K562 (cell line): Measurements from ENCODE around the gene BCKDHB. TPM values are rescaled to one million over a fixed set of nuclear protein-coding genes. Genes with fewer than 3 reads are reported as not detected.

ENCODE experiments used
- ATAC-seq: fragments of 200-7000 bp; cut with Tn5 transposase; 3 replicates; pipeline ENCODE4 v1.9.1; 2020; ENCODE audit warnings: moderate library complexity
- BruUV-seq: library from RNA; stranded (reverse); fragments of 400-500 nt; replicated peaks from 2 replicates; lab custom pipeline; 2021; lab: Mats Ljungman, UMichigan
- CTCF ChIA-PET: fragments of 300-600 bp; formaldehyde crosslinking; extraction: SDS; loops from one replicate; lab custom pipeline; 2021; ENCODE audit warnings: low intra/inter-chr PET ratio; lab: Yijun Ruan, JAX
- POLR2A ChIA-PET: fragments of 300-600, 350-650 bp; sonication (Branson Sonifier 250); formaldehyde crosslinking; extraction: SDS; loops from one replicate; lab custom pipeline; 2021; ENCODE audit warnings: antibody characterized with exemption, inconsistent platforms; lab: Yijun Ruan, JAX
- DNase-seq, 4 experiments: peaks; one replicate each; pipeline versions ENCODE4 v3.0.0 to v3.0.0-alpha.2; 2011 to 2018; ENCODE audit warnings: low spot score in 3 of 4, mixed read lengths in 3 of 4; ENCODE audit errors: extremely low read depth in 1 of 4
- FAIRE-seq: peaks from 2 replicates; lab custom pipeline; 2011; peaks lifted over from hg19 to GRCh38; lab: Jason Lieb, UNC
- H2AFZ ChIP-seq: 2 replicates; pipeline ENCODE4 v1.6.0; 2011; ENCODE audit warnings: low read depth, low read length, control low read depth, inconsistent platforms
- H3K27ac ChIP-seq: fragments of 200-600 bp; 3 replicates; pipeline ENCODE4 v1.8.0; 2011; ENCODE audit warnings: low read depth, mild to moderate bottlenecking, control low read depth, inconsistent platforms, low read length, moderate library complexity, mixed read lengths; ENCODE audit errors: extremely low read depth
- H3K27me3 ChIP-seq, 2 experiments: fragments of 300-600 bp in 1 of 2; 2 replicates in 1 of 2; 3 replicates in 1 of 2; pipeline versions ENCODE4 v1.6.0 to v1.8.0; 2011; ENCODE audit warnings: inconsistent platforms in 2 of 2, low read length in 2 of 2, mild to moderate bottlenecking in 1 of 2, mixed read lengths in 1 of 2, moderate library complexity in 1 of 2; ENCODE audit not compliant: control insufficient read depth in 2 of 2, insufficient read depth in 2 of 2
- H3K36me3 ChIP-seq: fragments of 300-600 bp; 3 replicates; pipeline ENCODE4 v1.8.0; 2011; ENCODE audit warnings: mild to moderate bottlenecking, low read length, inconsistent platforms; ENCODE audit not compliant: control insufficient read depth, insufficient read depth
- H3K4me1 ChIP-seq, 2 experiments: fragments of 200-600 bp in 1 of 2; replicated peaks in 1 of 2; 2 replicates in 1 of 2; 3 replicates in 1 of 2; pipeline versions ENCODE4 v1.5.1 to v1.8.0; 2011; ENCODE audit warnings: inconsistent platforms in 2 of 2, low read length in 2 of 2, mild to moderate bottlenecking in 1 of 2, mixed read lengths in 1 of 2, moderate library complexity in 1 of 2; ENCODE audit not compliant: control insufficient read depth in 2 of 2, insufficient read depth in 2 of 2
- H3K4me2 ChIP-seq: 2 replicates; pipeline ENCODE4 v1.6.1; 2011; ENCODE audit warnings: low read length, control low read depth, inconsistent platforms, mixed read lengths; ENCODE audit not compliant: insufficient read depth
- H3K4me3 ChIP-seq: fragments of 200-600 bp; sonication (generic), shearing (Covaris generic); 2 replicates; pipeline ENCODE4 v1.5.1; 2016; ENCODE audit warnings: control low read depth, inconsistent platforms
- H3K79me2 ChIP-seq: fragments of 200-600 bp; 3 replicates; pipeline ENCODE4 v1.8.0; 2011; ENCODE audit warnings: low read length, inconsistent platforms; ENCODE audit not compliant: control insufficient read depth, insufficient read depth
- H3K9ac ChIP-seq, 2 experiments: 2 replicates each; pipeline versions ENCODE4 v1.6.0 to v1.6.1; 2011; ENCODE audit warnings: low read depth in 2 of 2, low read length in 2 of 2, control low read depth in 1 of 2, inconsistent platforms in 1 of 2, mild to moderate bottlenecking in 1 of 2, mixed read lengths in 1 of 2; ENCODE audit not compliant: insufficient read depth in 1 of 2
- H3K9me1 ChIP-seq: one replicate; pipeline ENCODE4 v1.6.0; 2011; ENCODE audit warnings: inconsistent platforms, mild to moderate bottlenecking, low read length, moderate library complexity; ENCODE audit not compliant: control insufficient read depth, insufficient read depth
- H3K9me3 ChIP-seq: replicated peaks from 2 replicates; pipeline ENCODE4 v1.5.1; 2011; ENCODE audit warnings: low read depth, low read length, inconsistent platforms; ENCODE audit not compliant: control insufficient read depth, insufficient read depth
- H4K20me1 ChIP-seq: replicated peaks from 2 replicates; pipeline ENCODE4 v1.6.1; 2011; ENCODE audit warnings: low read length, inconsistent platforms, mixed read lengths; ENCODE audit not compliant: control insufficient read depth, insufficient read depth
- BCL6 ChIP-seq: fragments of 250-450 bp; sonication (Bioruptor Pico); IDR thresholded peaks from 2 replicates; pipeline ENCODE4 v1.4.0; 2020
- DMBX1 ChIP-seq: fragments of 250-450 bp; sonication (Bioruptor Pico); IDR thresholded peaks from 2 replicates; pipeline ENCODE4 v1.8.0; 2022; ENCODE audit warnings: inconsistent platforms, mild to moderate bottlenecking, moderate library complexity, borderline replicate concordance
- ILF3 ChIP-seq: fragments of 450-650 bp; IDR thresholded peaks from 2 replicates; pipeline ENCODE4 v1.6.1; 2018; ENCODE audit warnings: antibody characterized with exemption, mild to moderate bottlenecking, moderate library complexity, borderline replicate concordance
- MCM5 ChIP-seq: fragments of 450-650 bp; IDR thresholded peaks from 2 replicates; pipeline ENCODE4 v1.6.1; 2016; ENCODE audit warnings: low read depth
- MEIS2 ChIP-seq: fragments of 450-650 bp; IDR thresholded peaks from 2 replicates; pipeline ENCODE4 v1.6.1; 2014; ENCODE audit warnings: mild to moderate bottlenecking; ENCODE audit not compliant: partially characterized antibody
- NFYB ChIP-seq: IDR thresholded peaks from 2 replicates; pipeline ENCODE4 v1.6.1; 2011; ENCODE audit warnings: mild to moderate bottlenecking, moderate library complexity; ENCODE audit not compliant: insufficient read length; ENCODE audit errors: extremely low read depth
- PHF21A ChIP-seq: fragments of 450-650 bp; IDR thresholded peaks from 2 replicates; pipeline ENCODE4 v1.6.1; 2017; ENCODE audit warnings: low read depth, borderline replicate concordance
- PML ChIP-seq: IDR thresholded peaks from 2 replicates; pipeline ENCODE4 v1.6.1; 2012; ENCODE audit warnings: low read length, inconsistent platforms
- SPI1 ChIP-seq: IDR thresholded peaks from 2 replicates; pipeline ENCODE4 v1.6.1; 2011; ENCODE audit warnings: low read depth, low read length, control low read depth, borderline replicate concordance
- TAL1 ChIP-seq: fragments of 450-650 bp; IDR thresholded peaks from 2 replicates; pipeline ENCODE4 v1.6.1; 2016; ENCODE audit warnings: mild to moderate bottlenecking
- THRAP3 ChIP-seq: fragments of 450-650 bp; IDR thresholded peaks from 2 replicates; pipeline ENCODE4 v1.6.1; 2016; ENCODE audit warnings: mild to moderate bottlenecking, inconsistent platforms, borderline replicate concordance
- ZNF668 ChIP-seq: fragments of 250-450 bp; sonication (Bioruptor Pico); IDR thresholded peaks from 2 replicates; pipeline ENCODE4 v1.8.0; 2022; ENCODE audit warnings: mild to moderate bottlenecking, inconsistent platforms
- WGBS: fragments of 100-300 bp; shearing (Covaris generic); methylation state at CpG from one replicate; pipeline ENCODE4 v1.1.6; 2016; ENCODE audit warnings: low coverage, mixed read lengths; ENCODE audit not compliant: insufficient coverage; ENCODE audit errors: missing lambda C conversion rate; 5-methylcytosine and 5-hydroxymethylcytosine counted together
- in situ Hi-C: fragments of 300-500 bp; cut with MboI; formaldehyde crosslinking; loops from 4 replicates; pipeline ENCODE4 v1.15.0; 2018; ENCODE audit warnings: inconsistent platforms, mixed read lengths
- intact Hi-C: fragments of 100-400 bp; cut with micrococcal nuclease; formaldehyde crosslinking; loops from 2 replicates; pipeline ENCODE4 v1.14.2; 2022
- polyA plus RNA-seq, 8 experiments: library from polyadenylated mRNA; depleted of rRNA in 4 of 8; stranded (reverse) in 5 of 8; unstranded in 3 of 8; fragments of >200 nt; fragmentation: Nextera tagmentation in 2 of 8; fragmentation: Illumina TruSeq in 1 of 8; extraction: Ambion mirVana in 2 of 8; extraction: Trizol in 1 of 8; gene quantifications; 2 replicates each; pipeline versions ENCODE4 v1.2.1 to v1.2.3, GENCODE V29; 2011 to 2014; ENCODE audit warnings: inconsistent platforms in 1 of 8, missing spikeins in 1 of 8
- total RNA-seq, 7 experiments: library from RNA; depleted of rRNA in 6 of 7; stranded (reverse); fragments of >200 nt in 6 of 7; fragmentation: Illumina TruSeq in 2 of 7; extraction: Trizol in 2 of 7; gene quantifications; 2 replicates each; pipeline versions ENCODE4 v1.2.1 to v1.2.3, GENCODE V29; 2011 to 2021; ENCODE audit warnings: low replicate concordance in 1 of 7
- TF ChIP-seq, protein P1 (sequence below): IDR thresholded peaks from 2 replicates; pipeline ENCODE4 v1.6.1; 2011; ENCODE audit warnings: borderline replicate concordance, low read depth, mild to moderate bottlenecking, moderate library complexity, low read length; ENCODE audit not compliant: insufficient read depth, poor library complexity, severe bottlenecking
- TF ChIP-seq, protein P2 (sequence below): fragments of 450-650 bp; IDR thresholded peaks from one replicate; pipeline ENCODE4 v1.6.1; 2018; ENCODE audit warnings: mild to moderate bottlenecking, moderate library complexity; ENCODE audit not compliant: partially characterized antibody
- TF ChIP-seq, protein P3 (sequence below), 3 experiments: fragments of 200-800 bp in 1 of 3; sonication (Bioruptor generic) in 1 of 3; sonication (generic) in 1 of 3; formaldehyde crosslinking in 1 of 3; IDR thresholded peaks; 2 replicates each; pipeline versions ENCODE4 v1.6.1 to v1.8.0; 2016 to 2022; ENCODE audit warnings: mild to moderate bottlenecking in 2 of 3, missing compliant biosample characterization in 2 of 3, missing genetic modification characterization in 2 of 3, missing genetic modification reagents in 1 of 3

Gene BCKDHB
- total and polyA plus RNA-seq, 9 of the 15 experiments (the other 6 are each of a cell fraction or from before 2014, with no cell fraction given), result 4.1 to 23.7 (median 7.5) TPM

DNA sequence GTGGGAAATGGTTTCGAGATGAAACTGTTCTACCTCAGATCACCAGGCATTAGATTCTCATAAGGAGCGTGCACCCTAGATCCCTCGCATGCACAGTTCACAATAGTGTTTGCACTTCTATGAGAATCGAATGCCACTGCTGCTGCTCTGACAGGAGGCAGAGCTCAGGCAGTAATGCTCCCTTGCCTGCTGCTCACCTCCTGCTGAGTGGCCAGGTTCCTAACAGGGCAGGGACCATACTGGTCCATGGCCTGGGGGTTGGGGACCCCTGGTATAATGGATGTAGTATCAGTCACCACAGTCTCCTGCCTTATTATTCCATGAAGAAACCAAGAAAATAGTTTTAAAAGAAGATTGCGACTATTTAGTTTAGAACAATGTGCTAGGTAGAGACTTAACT, 127.5 kb downstream of the BCKDHB start (continued):
- TF ChIP-seq ILF3 (no peak), SPI1 (no peak), NFYB (no peak), BCL6 (CRISPR knock-in tag) (no peak), MCM5 (no peak), DMBX1 (CRISPR knock-in tag) (no peak)

DNA sequence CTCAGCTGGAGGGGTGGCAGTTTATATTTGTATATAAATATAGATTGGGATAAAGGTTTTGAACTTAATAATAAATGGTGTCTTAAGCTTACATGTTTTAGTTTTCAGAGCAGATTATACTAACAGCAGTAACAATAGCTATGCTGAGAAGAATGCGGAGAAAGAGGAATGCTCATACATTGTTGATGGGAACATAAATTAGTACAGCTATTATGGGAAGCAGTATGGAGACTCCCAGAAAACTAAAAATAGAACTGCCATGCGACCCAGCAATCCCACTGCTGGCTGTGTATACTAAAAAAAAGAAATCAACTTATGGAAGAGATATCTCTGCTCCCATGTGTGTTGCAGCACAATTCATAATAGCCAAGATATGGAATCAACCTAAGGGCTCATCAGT, 127.9 kb downstream of the BCKDHB start:
- FAIRE-seq (no peak), ATAC-seq (no peak), DNase-seq (no peak)
- Histone ChIP-seq H3K4me2 (no peak overlapping the region), H3K27ac (no peak overlapping the region), H2AFZ (no peak overlapping the region), H3K9me1 (no peaks in the 10 kb centered on the region), H3K9me3 (no peaks in the 10 kb centered on the region), H4K20me1 (no peaks in the 10 kb centered on the region), H3K9ac (no peak overlapping the region), H3K4me3 (no peak overlapping the region), H3K27me3 (no peaks in the 10 kb centered on the region), H3K79me2 (no peaks in the 10 kb centered on the region), H3K36me3 (no peaks in the 10 kb centered on the region), H3K4me1 (no peaks in the 10 kb centered on the region)
- in situ Hi-C loops (no loop called here), intact Hi-C loops (no loop called here)
- ChIA-PET POLR2A (interaction anchor here (1.4 kb wide), 1 partner anchor 33 kb away, joined by 3 read pairs; no protein-coding TSS in a partner anchor), CTCF (no interaction called here)
- BruUV-seq, result no TSS peak
- 57% methylated on average over 2 of the region's 2 CpGs for WGBS
- TF ChIP-seq, protein P1, sequence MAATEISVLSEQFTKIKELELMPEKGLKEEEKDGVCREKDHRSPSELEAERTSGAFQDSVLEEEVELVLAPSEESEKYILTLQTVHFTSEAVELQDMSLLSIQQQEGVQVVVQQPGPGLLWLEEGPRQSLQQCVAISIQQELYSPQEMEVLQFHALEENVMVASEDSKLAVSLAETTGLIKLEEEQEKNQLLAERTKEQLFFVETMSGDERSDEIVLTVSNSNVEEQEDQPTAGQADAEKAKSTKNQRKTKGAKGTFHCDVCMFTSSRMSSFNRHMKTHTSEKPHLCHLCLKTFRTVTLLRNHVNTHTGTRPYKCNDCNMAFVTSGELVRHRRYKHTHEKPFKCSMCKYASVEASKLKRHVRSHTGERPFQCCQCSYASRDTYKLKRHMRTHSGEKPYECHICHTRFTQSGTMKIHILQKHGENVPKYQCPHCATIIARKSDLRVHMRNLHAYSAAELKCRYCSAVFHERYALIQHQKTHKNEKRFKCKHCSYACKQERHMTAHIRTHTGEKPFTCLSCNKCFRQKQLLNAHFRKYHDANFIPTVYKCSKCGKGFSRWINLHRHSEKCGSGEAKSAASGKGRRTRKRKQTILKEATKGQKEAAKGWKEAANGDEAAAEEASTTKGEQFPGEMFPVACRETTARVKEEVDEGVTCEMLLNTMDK, result no peak
- TF ChIP-seq PML (no peak), THRAP3 (no peak), ZNF668 (no peak), PHF21A (no peak), TAL1 (no peak), MEIS2 (no peak)
- TF ChIP-seq, protein P2, sequence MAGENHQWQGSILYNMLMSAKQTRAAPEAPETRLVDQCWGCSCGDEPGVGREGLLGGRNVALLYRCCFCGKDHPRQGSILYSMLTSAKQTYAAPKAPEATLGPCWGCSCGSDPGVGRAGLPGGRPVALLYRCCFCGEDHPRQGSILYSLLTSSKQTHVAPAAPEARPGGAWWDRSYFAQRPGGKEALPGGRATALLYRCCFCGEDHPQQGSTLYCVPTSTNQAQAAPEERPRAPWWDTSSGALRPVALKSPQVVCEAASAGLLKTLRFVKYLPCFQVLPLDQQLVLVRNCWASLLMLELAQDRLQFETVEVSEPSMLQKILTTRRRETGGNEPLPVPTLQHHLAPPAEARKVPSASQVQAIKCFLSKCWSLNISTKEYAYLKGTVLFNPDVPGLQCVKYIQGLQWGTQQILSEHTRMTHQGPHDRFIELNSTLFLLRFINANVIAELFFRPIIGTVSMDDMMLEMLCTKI, result no peak
- TF ChIP-seq, protein P3, sequence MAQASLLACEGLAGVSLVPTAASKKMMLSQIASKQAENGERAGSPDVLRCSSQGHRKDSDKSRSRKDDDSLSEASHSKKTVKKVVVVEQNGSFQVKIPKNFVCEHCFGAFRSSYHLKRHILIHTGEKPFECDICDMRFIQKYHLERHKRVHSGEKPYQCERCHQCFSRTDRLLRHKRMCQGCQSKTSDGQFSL (CRISPR knock-in tag; IDR thresholded peaks at IDR 0.05), result no peak
- TF ChIP-seq, protein P3 (tag; IDR thresholded peaks at IDR 0.05), result no peak
